Glomerular endothelial cell (primary cell): ENCODE results near the gene CXXC1. TPM values are rescaled to one million over a fixed set of nuclear protein-coding genes. Genes with fewer than 3 reads are reported as not detected.
"Not testable (repeated sequence)": the region's sequence is repeated elsewhere in the genome, so short reads cannot be mapped to it uniquely, and the experiment has no call there.

Experiments used
- DNase-seq: peaks from one replicate; pipeline ENCODE4 v3.0.0-alpha.2; 2011; ENCODE audit warnings: low read depth, low spot score; ENCODE audit errors: extremely low read depth
- total RNA-seq: library from RNA; depleted of rRNA; stranded (reverse); fragments of >200 nt; gene quantifications from 2 replicates; pipeline ENCODE4 v1.2.3, GENCODE V29; 2015

The CXXC1 gene
- total RNA-seq, 1 donor from 2014 or later, result 48.4 TPM

DNA sequence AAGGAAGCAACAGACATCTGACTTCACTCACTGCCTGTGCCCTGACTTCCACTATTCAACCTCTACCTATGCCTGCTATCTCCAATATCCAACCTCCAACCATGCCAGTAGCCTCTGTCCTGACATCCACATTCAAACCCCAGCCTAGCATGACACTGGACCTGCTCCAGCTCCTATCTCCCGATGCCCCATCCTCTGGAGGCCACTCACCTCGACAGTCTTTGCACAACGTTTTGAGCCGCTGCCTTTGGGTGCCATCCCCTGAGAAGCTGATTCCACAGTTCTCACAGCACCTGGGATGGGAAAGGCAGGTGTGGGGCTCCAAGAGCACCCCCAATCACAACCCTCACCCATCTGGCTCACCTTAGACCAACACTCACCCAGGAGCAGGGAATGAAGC is 11.0 kb downstream of the CXXC1 start:
- DNase-seq, result no peak

DNA sequence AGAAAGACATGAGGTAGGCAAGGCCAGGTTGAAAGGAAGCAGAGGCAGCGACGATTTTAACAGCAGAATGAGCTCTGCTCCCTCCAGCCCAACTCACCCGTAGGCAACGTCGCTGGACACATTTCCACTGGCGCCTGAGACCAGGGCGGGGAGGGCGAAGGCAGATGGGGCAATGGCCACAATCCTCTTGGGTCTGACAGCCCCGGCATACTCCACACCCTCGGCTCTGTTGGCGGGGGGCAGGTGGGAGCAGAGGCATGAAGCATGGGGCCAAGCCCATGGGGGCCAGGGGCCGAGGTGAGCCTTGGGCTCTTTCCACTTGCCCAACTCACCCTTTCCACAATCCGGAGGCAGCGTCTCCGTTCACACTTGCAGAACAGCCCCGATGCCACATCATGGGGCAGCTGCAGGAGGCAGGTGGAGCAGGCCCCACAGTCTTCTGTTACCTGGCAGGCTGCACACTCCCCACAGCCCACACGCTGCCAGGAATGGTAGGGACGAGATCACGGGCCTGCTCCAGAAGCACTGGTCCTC is 11.9 kb downstream of the CXXC1 start:
- no peak for DNase-seq

DNA sequence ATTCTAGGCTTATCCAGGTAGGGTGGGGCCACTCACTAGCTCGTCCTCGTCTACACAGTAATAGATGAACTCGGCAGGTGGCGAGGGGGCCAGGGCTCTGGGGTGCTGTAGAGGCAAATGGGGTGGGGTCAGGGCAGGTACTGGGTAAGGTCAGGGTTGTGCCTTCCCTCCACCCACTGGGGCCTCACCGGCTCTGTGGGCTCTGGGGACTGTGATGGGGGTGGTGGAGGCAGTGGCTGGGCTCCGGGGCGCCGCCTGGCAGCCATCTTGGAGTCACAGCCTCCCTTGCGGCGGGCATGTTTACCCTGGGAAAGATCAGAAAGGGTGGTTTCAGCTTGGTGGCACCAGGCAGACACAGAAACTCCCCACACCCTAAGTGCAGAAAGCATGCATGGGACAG is 12.6 kb downstream of the CXXC1 start:
- no peak for DNase-seq

DNA sequence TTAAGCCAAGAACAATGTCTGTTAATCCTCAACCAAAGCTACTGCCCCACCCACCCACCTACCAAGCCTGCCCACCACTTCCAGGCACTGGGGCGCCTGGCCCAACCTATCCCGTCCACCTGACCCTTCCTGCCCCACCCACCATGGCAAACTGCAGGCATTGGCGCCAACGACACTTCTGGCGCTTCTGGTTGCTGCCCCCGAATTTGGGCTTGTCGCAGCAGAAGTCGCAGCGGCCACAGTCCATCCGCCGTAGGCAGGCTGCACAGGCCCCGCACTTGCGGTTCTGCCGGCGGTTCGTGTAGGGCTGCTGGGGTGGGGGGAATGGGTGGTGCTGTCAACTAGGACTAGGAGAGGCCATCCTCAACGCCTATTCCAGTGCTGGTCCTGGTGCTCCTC is 13.4 kb downstream of the CXXC1 start:
- no peak for DNase-seq

GRCh38 chr18:50273203-50274043 is 14.1 kb downstream of the CXXC1 start:
- no peak for DNase-seq

DNA sequence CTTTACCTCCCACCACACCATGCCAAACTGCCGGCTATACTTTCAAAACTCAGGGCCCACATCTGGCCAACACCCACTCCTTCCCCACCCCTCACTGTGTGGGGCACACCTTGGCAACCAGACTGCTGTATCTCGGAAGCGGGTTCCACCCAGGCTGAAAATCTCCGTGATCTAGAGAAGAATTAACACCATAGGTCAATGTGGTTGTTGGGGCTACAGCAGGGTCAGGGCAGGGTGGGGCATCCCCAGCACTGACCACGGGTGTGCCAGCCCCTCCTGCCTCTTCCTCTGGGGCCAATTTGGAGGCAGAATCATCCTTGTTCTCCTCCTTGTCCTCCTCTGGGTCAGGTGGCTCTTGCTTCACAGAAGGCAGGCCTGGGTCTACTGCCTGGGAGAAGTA is 14.9 kb downstream of the CXXC1 start:
- DNase-seq, result no peak

DNA sequence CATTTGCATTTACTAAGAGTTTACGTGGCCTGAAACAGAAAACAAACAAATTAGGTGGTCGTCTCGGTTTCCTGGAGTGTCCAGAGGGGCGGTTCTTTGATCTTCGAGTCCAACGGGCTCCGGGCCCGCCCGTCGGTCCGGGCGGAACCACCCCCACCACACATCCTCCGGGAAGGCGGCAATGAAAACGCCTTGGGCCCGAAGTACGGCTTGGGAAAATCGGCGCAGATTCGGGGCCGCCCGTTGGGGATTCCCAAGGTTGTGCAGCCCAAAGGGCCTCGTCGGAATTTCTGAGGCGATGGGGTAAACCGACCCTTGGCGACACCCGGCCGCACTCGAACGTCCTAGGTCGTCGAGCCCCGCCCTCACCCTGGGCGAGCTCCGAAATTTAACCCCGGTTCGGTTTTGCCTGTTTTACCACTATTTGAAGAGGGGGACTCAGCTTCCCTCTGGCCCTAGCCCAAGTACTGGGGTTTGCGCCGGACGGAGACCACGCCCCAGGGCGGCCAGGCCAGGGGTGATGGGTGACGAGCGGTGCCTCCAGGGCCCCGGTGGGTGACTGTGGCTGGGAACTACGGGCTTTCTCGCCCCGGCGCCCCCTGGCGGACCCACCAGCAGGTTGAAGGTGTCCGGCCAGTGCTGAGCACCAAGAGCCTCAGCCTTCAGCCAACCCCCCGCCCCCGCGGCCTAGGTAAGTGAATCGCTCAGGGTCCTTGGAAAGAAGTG is 19.3 kb downstream of the CXXC1 start:
- DNase-seq, result no peak

DNA sequence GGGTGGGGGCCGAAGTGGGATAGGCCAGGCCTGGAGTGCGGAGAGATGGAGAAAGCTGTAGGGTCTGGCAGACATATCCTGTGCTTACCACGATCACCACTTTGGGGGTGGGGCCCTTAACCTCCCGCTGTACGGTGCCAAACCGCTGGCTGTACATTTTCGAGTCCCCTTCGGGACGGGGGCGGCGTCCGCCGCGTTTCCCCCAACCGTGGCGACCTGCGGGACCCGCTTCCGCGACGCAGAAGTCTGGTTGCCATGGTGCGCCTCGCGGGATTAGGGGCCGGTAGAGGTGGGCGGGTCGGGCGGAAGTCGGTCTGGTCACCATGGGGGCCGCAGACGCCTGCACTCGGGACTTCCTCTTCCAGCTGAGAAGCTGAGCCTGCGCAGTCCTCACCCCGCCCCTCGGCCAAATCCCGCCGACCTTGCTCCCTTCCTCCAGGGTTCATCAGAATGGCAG is 21.2 kb downstream of the CXXC1 start, which contains the start of gene CFAP53:
CFAP53 (minus strand) TSS at position 248 of the 457 bp plus-strand sequence; CDS start at position 157, 91 bp downstream.
- DNase-seq, result no peak

GRCh38 chr18:50262977-50263376 is 24.5 kb downstream of the CXXC1 start:
- no peak for DNase-seq

DNA sequence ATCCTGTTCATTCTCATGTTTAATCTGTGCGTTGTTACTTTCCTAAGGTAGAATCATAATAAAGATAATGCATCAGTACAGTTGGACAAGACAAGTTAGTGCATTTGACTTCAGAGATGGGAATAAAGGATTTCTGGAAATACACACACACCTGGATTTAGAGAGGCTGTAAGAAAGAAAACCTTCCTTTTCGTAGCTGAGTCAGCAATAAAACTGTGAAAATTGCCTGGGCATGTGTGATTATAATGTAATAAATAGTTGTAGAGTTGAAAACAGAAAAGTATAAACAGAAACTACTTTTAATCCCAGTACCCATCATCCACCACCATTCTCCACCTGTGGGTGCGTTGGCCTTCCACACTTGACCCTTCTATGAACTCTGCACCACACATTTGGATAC is 36.6 kb downstream of the CXXC1 start:
- DNase-seq, result no peak

DNA sequence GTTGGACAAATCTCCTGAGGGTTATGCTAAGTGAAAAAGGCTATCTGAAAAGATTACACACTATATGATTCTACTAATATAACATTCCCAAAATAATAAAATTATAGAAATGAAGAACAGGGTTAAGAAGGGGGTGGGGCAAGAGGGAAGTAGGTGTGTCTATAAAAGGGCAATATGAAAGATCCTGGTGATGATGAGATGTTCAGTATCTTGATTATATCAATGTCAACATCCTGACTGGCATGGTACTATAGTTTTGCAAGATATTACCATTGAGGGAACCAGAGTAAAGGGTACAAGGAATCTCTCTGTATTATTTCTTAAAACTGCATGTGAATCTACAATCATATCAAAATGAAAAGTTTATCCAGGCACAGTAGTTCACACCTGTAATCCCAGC is 37.9 kb downstream of the CXXC1 start:
- no peak for DNase-seq

DNA sequence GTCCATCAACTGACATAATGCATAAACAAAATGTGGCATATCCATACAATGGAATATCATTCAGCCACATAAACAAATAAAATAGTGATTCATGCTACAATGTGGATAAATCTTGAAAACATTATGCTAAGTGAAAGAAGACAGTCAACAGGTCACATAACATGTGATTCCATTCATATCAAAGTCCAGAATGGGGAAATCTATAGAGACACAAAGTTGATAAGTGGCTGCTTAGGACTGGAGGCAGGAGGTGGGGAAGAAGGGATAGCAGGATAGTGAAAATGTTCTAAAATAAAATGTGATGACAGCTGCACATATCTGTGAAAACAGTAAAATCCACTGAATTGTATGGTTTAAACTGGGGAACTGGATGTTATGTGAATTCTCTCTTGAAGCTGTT is 39.9 kb downstream of the CXXC1 start:
- no peak for DNase-seq

DNA sequence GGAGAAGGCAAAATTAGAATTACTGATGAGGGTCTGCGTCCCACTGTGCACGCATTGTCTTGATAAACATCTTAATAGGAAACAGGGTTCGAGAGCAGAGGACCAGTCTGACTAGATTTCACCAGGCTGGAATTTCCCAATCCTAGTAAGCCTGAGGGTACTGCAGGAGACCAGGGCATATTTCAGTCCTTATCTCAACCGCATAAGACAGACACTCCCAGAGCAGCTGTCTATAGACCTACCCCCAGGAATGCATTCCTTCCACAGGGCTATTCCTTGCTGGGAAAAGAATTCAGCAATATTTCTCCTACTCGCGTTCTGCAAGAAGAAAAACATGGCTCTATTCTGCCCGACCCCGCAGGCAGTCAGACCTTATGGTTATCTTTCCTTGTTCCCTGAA is 45.7 kb downstream of the CXXC1 start:
- DNase-seq, result not testable (repeated sequence)

DNA sequence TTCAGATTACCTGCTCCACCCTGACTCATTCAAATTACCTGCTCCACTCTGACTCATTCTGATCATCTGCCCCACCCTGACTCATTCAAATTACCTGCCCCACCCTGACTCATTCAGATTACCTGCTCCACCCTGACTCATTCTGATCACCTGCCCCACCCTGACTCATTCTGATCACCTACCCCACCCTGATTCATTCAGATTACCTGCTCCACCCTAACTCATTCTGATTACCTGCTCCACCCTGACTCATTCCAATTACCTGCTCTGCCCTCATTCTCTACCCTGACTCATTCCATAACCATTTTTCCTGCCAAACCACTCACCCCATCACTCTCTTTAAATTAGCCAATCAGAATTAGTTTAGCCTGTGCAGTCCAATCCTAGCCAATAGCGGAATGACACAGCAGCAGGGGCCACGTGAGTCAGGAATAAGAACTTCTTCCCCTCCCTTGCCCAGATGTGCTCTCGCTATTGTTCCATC is 47.4 kb downstream of the CXXC1 start:
- DNase-seq, result no peak

- DNase-seq, result no peak
Observed at GRCh38 chr18:50232419-50232818, 55.1 kb downstream of the CXXC1 start.

Other genes starting within 250 kb of the CXXC1 start
- 1.8 and 11.2 TPM in 2 replicates for gene MYO5B, start 92.5 kb downstream of the CXXC1 start, total RNA-seq
- gene CFAP53, start 21.2 kb downstream of the CXXC1 start, total RNA-seq, result 0.10 and 0.18 TPM in 2 replicates
- gene MBD1, start 6.2 kb downstream of the CXXC1 start, total RNA-seq, result 55.2 and 65.3 TPM in 2 replicates
- gene SKA1, start 87.4 kb upstream of the CXXC1 start, total RNA-seq, result 1.7 and 9.8 TPM in 2 replicates